HUES48 (cell line): ENCODE data around the gene FKBP2.

Source experiments
- H3K27ac ChIP-seq: one replicate; pipeline ENCODE4 v1.7.0; 2013; ENCODE audit warnings: low read depth, low read length, inconsistent platforms
- H3K27me3 ChIP-seq: 2 replicates; pipeline ENCODE4 v1.6.1; 2013; ENCODE audit warnings: mild to moderate bottlenecking, low read length; ENCODE audit not compliant: control insufficient read depth, insufficient read depth
- H3K36me3 ChIP-seq: 2 replicates; pipeline ENCODE4 v1.6.1; 2013; ENCODE audit warnings: low read length; ENCODE audit not compliant: control insufficient read depth, insufficient read depth
- H3K4me1 ChIP-seq: 2 replicates; pipeline ENCODE4 v1.6.1; 2013; ENCODE audit warnings: mild to moderate bottlenecking, low read length; ENCODE audit not compliant: control insufficient read depth, insufficient read depth
- H3K4me3 ChIP-seq: 2 replicates; pipeline ENCODE4 v1.5.1; 2013; ENCODE audit warnings: mild to moderate bottlenecking, low read depth, low read length
- H3K9ac ChIP-seq: 2 replicates; pipeline ENCODE4 v1.6.1; 2013; ENCODE audit warnings: mild to moderate bottlenecking, low read depth, low read length, moderate library complexity
- H3K9me3 ChIP-seq: 2 replicates; pipeline ENCODE4 v1.6.1; 2013; ENCODE audit warnings: low read length; ENCODE audit not compliant: control insufficient read depth, insufficient read depth

FKBP2 gene

DNA sequence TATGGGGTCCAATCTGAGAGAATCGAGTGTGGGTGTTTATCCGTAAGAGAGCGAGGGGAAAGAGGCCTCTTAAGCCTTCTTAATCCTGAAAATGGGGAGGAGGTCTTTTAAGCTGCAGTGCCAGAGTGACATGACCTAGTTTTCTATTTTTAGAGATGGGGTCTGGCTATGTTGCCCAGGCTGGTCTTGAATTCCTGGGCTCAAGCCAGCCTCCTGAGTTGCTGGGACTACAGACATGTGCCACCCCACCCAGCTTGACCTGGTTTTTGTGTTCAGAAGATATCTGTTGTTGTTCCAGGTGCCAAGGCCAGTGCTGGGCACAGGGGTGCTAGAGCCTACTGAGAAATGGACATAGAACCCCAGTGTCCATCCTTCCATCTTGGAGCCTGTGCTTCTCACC is 42.2 kb downstream of the FKBP2 start:
- Histone ChIP-seq H3K9ac (no peak overlapping the region), H3K4me3 (no peak overlapping the region), H3K9me3 (no peaks in the 10 kb centered on the region), H3K27me3 (peaks cover 7% of the 10 kb centered on the region; the same call in 1 of the 2 replicates), H3K4me1 (peaks cover 5% of the 10 kb centered on the region; the same call in 1 of the 2 replicates), H3K27ac (no peak overlapping the region), H3K36me3 (no peaks in the 10 kb centered on the region; the same call in 1 of the 2 replicates)

GRCh38 chr11:64284048-64284961 is 43.4 kb downstream of the FKBP2 start, which contains the start of gene BAD:
Gene BAD (minus strand): TSS chr11:64284665. CDS start chr11:64284368, 297 bp downstream.
- Histone ChIP-seq H3K27ac (peak within 1 kb of the TSS; percentile 85), H3K9me3 (no peaks in the 10 kb centered on the region), H3K4me1 (peaks cover 5% of the 10 kb centered on the region; the same call in 1 of the 2 replicates), H3K36me3 (no peaks in the 10 kb centered on the region), H3K4me3 (peak within 1 kb of the TSS; percentile 96), H3K27me3 (peaks cover 8% of the 10 kb centered on the region), H3K9ac (no peak within 1 kb of the TSS)

DNA sequence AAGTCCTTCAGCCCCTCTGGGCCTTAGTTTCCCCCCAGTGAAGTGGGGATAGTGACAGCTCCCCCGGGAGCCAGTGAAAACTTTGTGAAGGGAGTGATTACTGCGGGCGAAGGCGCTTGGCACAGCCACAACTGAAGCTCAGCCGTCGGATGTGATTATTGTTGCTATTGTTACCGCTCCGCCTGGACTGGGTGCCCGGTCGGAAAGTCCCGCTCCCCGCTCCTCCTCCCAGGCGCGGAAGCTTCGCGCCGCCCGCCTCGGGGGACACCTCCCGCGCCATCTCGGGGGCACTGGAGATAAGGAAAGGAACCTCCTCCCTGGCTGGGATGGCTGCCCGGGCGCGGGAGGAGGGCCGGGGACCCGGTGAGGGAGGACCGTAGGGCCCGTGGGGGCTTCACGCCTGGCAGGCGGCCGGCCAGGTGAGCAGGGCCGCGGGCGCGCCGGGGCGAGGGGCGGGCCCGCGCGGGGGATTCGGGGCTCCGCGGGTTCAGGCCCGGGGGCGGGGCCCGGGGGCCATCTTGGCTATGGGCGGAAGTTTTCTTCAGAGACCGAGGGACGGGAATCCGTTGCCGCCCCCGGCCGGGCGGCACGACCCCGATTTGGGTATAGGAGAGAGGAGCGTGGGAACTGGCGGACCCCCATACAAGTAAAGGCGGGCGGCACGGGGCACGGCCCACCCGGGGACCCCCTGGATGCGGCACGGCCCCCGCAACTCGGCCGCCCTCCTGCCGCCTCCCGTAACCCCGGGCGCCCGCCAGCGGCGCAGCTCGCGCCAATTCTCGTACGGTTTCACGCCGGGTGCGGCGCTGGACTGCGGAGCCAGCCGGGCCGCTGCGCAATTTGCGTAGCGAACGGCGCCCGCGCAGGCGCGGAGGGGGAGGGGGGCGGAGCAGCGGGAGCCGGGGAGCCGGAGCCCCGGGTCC is 44.3 kb downstream of the FKBP2 start, which contains the start of gene GPR137:
Gene GPR137, plus strand, starts transcription at position 887 of the 923 bp plus-strand sequence. CDS start 677 bp downstream, outside the sequence.
- peak within 1 kb of the TSS; percentile 85 for H3K27ac ChIP-seq
- H3K9ac ChIP-seq = 0 out of 2 replicates have a peak within 1 kb of the TSS, but pooled peaks have one; percentile 12
- peaks cover 5% of the 10 kb centered on the region; the same call in 1 of the 2 replicates for H3K4me1 ChIP-seq
- peaks cover 17% of the 10 kb centered on the region for H3K27me3 ChIP-seq
- H3K36me3 ChIP-seq = no peaks in the 10 kb centered on the region
- no peaks in the 10 kb centered on the region for H3K9me3 ChIP-seq
- peak within 1 kb of the TSS; percentile 96 for H3K4me3 ChIP-seq

DNA sequence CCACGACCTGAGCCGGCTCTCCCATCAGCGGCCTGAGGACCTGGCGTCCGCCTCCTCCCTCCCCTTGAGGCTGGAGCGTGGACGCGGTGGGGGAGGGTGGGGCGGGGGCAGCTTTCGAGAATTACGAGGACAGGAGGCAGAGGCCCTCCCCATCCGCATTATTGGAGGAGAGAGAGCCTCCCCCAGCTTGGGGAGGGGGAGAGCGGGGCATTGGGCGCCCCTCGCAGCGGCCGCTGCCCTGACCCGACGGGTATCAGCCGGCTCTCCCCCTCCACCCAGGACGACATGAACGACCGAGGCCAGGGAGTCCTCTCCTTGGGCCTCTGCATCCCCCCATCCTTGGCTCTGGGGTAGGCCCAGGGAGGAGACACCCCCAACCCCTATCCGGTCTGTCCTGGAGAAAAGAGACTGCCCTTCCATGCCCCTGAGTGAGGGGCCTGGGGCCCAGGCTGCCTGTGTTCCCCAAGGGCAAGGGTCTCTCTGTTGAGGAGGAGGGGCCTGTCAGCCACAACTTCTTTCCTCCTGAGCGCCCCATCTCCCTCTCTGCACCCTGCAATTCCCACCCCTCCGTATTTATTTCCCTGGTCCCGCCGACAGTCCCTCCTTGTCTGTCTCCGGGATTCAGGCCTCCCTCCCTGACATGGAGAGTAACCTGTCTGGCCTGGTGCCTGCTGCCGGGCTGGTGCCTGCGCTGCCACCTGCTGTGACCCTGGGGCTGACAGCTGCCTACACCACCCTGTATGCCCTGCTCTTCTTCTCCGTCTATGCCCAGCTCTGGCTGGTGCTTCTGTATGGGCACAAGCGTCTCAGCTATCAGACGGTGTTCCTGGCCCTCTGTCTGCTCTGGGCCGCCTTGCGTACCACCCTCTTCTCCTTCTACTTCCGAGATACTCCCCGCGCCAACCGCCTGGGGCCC is 45.2 kb downstream of the FKBP2 start:
- peaks cover 5% of the 10 kb centered on the region; the same call in 1 of the 2 replicates for H3K4me1 ChIP-seq
- no peaks in the 10 kb centered on the region for H3K9me3 ChIP-seq
- no peak overlapping the region for H3K27ac ChIP-seq
- 0 out of 2 replicates have a peak overlapping the region, but pooled peaks have one; percentile 12 for H3K9ac ChIP-seq
- peak overlapping the region; percentile 96 for H3K4me3 ChIP-seq
- peaks cover 26% of the 10 kb centered on the region for H3K27me3 ChIP-seq
- H3K36me3 ChIP-seq = no peaks in the 10 kb centered on the region

GRCh38 chr11:64286801-64287159 is 45.9 kb downstream of the FKBP2 start:
- Histone ChIP-seq H3K4me3 (no peak overlapping the region), H3K27me3 (peaks cover 32% of the 10 kb centered on the region), H3K4me1 (peaks cover 5% of the 10 kb centered on the region; the same call in 1 of the 2 replicates), H3K27ac (no peak overlapping the region), H3K9me3 (no peaks in the 10 kb centered on the region), H3K9ac (no peak overlapping the region), H3K36me3 (no peaks in the 10 kb centered on the region)

- Histone ChIP-seq H3K4me3 (no peak overlapping the region), H3K9ac (no peak overlapping the region), H3K27me3 (peaks cover 43% of the 10 kb centered on the region), H3K36me3 (no peaks in the 10 kb centered on the region), H3K27ac (no peak overlapping the region), H3K9me3 (no peaks in the 10 kb centered on the region), H3K4me1 (peaks cover 5% of the 10 kb centered on the region; the same call in 1 of the 2 replicates)
Observed at GRCh38 chr11:64287676-64288352, 46.9 kb downstream of the FKBP2 start.

DNA sequence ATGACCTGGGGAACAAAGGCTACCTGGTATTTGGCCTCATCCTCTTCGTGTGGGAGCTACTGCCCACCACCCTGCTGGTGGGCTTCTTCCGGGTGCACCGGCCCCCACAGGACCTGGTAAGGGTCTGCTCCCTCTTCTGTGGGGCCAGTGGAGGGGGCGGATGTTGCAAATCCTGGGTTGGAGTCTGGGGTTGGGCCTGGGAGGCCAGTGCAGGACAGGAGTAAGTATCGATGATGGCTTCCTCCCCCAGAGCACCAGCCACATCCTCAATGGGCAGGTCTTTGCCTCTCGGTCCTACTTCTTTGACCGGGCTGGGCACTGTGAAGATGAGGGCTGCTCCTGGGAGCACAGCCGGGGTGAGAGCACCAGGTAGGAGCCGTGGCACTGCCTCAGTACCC is 47.5 kb downstream of the FKBP2 start:
- H3K4me3 ChIP-seq = no peak overlapping the region
- H3K9me3 ChIP-seq = no peaks in the 10 kb centered on the region
- H3K27ac ChIP-seq = no peak overlapping the region
- H3K36me3 ChIP-seq = no peaks in the 10 kb centered on the region
- peaks cover 5% of the 10 kb centered on the region; the same call in 1 of the 2 replicates for H3K4me1 ChIP-seq
- H3K9ac ChIP-seq = no peak overlapping the region
- H3K27me3 ChIP-seq = peaks cover 48% of the 10 kb centered on the region

- H3K36me3 ChIP-seq = no peaks in the 10 kb centered on the region
- H3K4me3 ChIP-seq = no peak overlapping the region
- no peaks in the 10 kb centered on the region for H3K9me3 ChIP-seq
- H3K4me1 ChIP-seq = peaks cover 5% of the 10 kb centered on the region; the same call in 1 of the 2 replicates
- H3K27me3 ChIP-seq = peaks cover 56% of the 10 kb centered on the region
- H3K27ac ChIP-seq = no peak overlapping the region
- H3K9ac ChIP-seq = no peak overlapping the region
Observed at GRCh38 chr11:64289002-64289564, 48.2 kb downstream of the FKBP2 start.

GRCh38 chr11:64290352-64291261 is 49.7 kb downstream of the FKBP2 start:
- Histone ChIP-seq H3K9me3 (no peaks in the 10 kb centered on the region), H3K27me3 (peaks cover 71% of the 10 kb centered on the region), H3K4me1 (peaks cover 5% of the 10 kb centered on the region; the same call in 1 of the 2 replicates), H3K9ac (no peak overlapping the region), H3K4me3 (peak overlapping the region; percentile 54), H3K27ac (no peak overlapping the region), H3K36me3 (no peaks in the 10 kb centered on the region)
